OCI-LY7 (cell line): ENCODE measurements around the gene ELOB.

Source experiments
- CTCF ChIP-seq: fragments of 200-600 bp; sonication (generic); conservative IDR thresholded peaks from 2 replicates; pipeline ENCODE4 v1.5.1; 2014; ENCODE audit warnings: mild to moderate bottlenecking, antibody characterized with exemption, low read length, moderate library complexity, mixed read lengths
- EZH2phosphoT487 ChIP-seq: fragments of 200-600 bp; sonication (generic); IDR thresholded peaks from 2 replicates; pipeline ENCODE4 v1.6.1; 2018; ENCODE audit warnings: low read depth, borderline replicate concordance, mild to moderate bottlenecking, mixed run types, antibody characterized with exemption, low read length, moderate library complexity, mixed read lengths

GRCh38 chr16:2742323-2743006 lies 34.6 kb downstream of the ELOB start:
- TF ChIP-seq CTCF (no peak), EZH2phosphoT487 (no peak)
